B cell (primary cell): ENCODE measurements around the gene EID2B. TPM values are rescaled to one million over a fixed set of nuclear protein-coding genes. Genes with fewer than 3 reads are reported as not detected.

Experiments
- ATAC-seq: fragments of 200-7000 bp; cut with Tn5 transposase; one replicate; pipeline ENCODE4 v1.10.0; 2021; ENCODE audit warnings: low read depth, mild to moderate bottlenecking, moderate number of reproducible peaks, moderate library complexity
- CTCF ChIA-PET: fragments of 350-600 bp; sonication (Branson Sonifier 250); formaldehyde crosslinking; loops from one replicate; lab custom pipeline; 2021; ENCODE audit warnings: antibody characterized with exemption, inconsistent platforms; lab: Charles Lee
- POLR2A ChIA-PET: fragments of 350-600 bp; sonication (Branson Sonifier 250); formaldehyde crosslinking; loops from one replicate; lab custom pipeline; 2021; ENCODE audit warnings: antibody characterized with exemption; lab: Charles Lee
- DNase-seq: peaks from one replicate; pipeline ENCODE4 v3.0.0; 2013
- H2AFZ ChIP-seq: 2 replicates; pipeline ENCODE4 v1.6.1; 2012; ENCODE audit warnings: mild to moderate bottlenecking, low read depth, low read length; ENCODE audit not compliant: insufficient read depth, poor library complexity, severe bottlenecking
- H3K27ac ChIP-seq, 2 donors: 1 replicate in 1 of 2; 2 replicates in 1 of 2; pipeline ENCODE4 v1.5.1; 2012 to 2013; ENCODE audit warnings: low read length in 2 of 2, mild to moderate bottlenecking in 2 of 2, moderate library complexity in 1 of 2
- H3K27me3 ChIP-seq, 4 experiments: fragments of 200-600 bp in 1 of 4; sonication (generic) in 1 of 4; replicated peaks in 1 of 4; 1 replicate in 2 of 4; 2 replicates in 2 of 4; pipeline versions ENCODE4 v1.6.1 to v1.7.0; 2013 to 2016; ENCODE audit warnings: low read length in 3 of 4, mild to moderate bottlenecking in 2 of 4, mixed read lengths in 1 of 4, moderate library complexity in 1 of 4; ENCODE audit not compliant: insufficient read depth in 4 of 4, control insufficient read depth in 3 of 4; ENCODE audit errors: control extremely low read depth in 1 of 4
- H3K36me3 ChIP-seq, 2 experiments: replicated peaks in 1 of 2; 1 replicate in 1 of 2; 2 replicates in 1 of 2; pipeline versions ENCODE4 v1.6.1 to v1.7.1; 2013; ENCODE audit warnings: low read length in 1 of 2; ENCODE audit not compliant: insufficient read depth in 2 of 2, control insufficient read depth in 1 of 2; ENCODE audit errors: control extremely low read depth in 1 of 2, extremely low read depth in 1 of 2
- H3K4me1 ChIP-seq, 2 donors: fragments of 200-600 bp in 1 of 2; sonication (generic) in 1 of 2; 1 replicate in 1 of 2; 2 replicates in 1 of 2; pipeline versions ENCODE4 v1.5.1 to v1.6.1; 2013 to 2017; ENCODE audit warnings: low read length in 2 of 2; ENCODE audit not compliant: control insufficient read depth in 2 of 2, insufficient read depth in 2 of 2
- H3K4me2 ChIP-seq: replicated peaks from 2 replicates; pipeline ENCODE3; 2012; ENCODE audit warnings: mild to moderate bottlenecking, low read depth, low read length; ENCODE audit not compliant: poor library complexity, severe bottlenecking
- H3K4me3 ChIP-seq, 5 experiments: fragments of 200-600 bp in 1 of 5; sonication (generic) in 1 of 5; 1 replicate in 3 of 5; 2 replicates in 2 of 5; pipeline versions ENCODE4 v1.5.1 to v1.7.0; 2011 to 2016; ENCODE audit warnings: low read length in 4 of 5, mild to moderate bottlenecking in 4 of 5, low read depth in 2 of 5, control low read depth in 1 of 5, moderate library complexity in 1 of 5; ENCODE audit not compliant: insufficient read depth in 1 of 5; ENCODE audit errors: control extremely low read depth in 1 of 5, extremely low read depth in 1 of 5
- H3K79me2 ChIP-seq: fragments of 200-600 bp; sonication (generic); one replicate; pipeline ENCODE4 v1.6.0; 2016; ENCODE audit warnings: low read length; ENCODE audit not compliant: control insufficient read depth, insufficient read depth
- H3K9ac ChIP-seq: fragments of 200-600 bp; sonication (generic); 2 replicates; pipeline ENCODE4 v1.6.1; 2017; ENCODE audit warnings: mild to moderate bottlenecking, low read length, moderate library complexity
- H3K9me3 ChIP-seq, 3 donors: one replicate each; pipeline versions ENCODE4 v1.6.1 to v1.7.1; 2013; ENCODE audit warnings: low read length in 2 of 3; ENCODE audit not compliant: control insufficient read depth in 2 of 3, insufficient read depth in 1 of 3; ENCODE audit errors: control extremely low read depth in 1 of 3
- H4K20me1 ChIP-seq: 2 replicates; pipeline ENCODE4 v1.6.0; 2012; ENCODE audit warnings: mild to moderate bottlenecking, low read length; ENCODE audit not compliant: insufficient read depth, control insufficient read depth, poor library complexity, severe bottlenecking
- H3K27ac Mint-ChIP-seq: one replicate; pipeline ENCODE4 v1.8.0; 2021; ENCODE audit warnings: mixed read lengths
- H3K27me3 Mint-ChIP-seq: one replicate; pipeline ENCODE4 v1.8.0; 2021; ENCODE audit warnings: mixed read lengths
- H3K4me1 Mint-ChIP-seq: one replicate; pipeline ENCODE4 v1.8.0; 2021; ENCODE audit warnings: mixed read lengths
- H3K4me3 Mint-ChIP-seq: one replicate; pipeline ENCODE4 v1.8.0; 2021; ENCODE audit warnings: mixed read lengths
- H3K9me3 Mint-ChIP-seq: one replicate; pipeline ENCODE4 v1.8.0; 2022; ENCODE audit warnings: mixed read lengths; ENCODE audit not compliant: insufficient read depth
- EZH2 ChIP-seq: IDR thresholded peaks from 2 replicates; pipeline ENCODE4 v1.6.1; 2012; ENCODE audit warnings: borderline replicate concordance, low read depth, mild to moderate bottlenecking, moderate library complexity, low read length; ENCODE audit not compliant: insufficient read depth, poor library complexity, severe bottlenecking
- WGBS: methylation state at CpG from one replicate; pipeline ENCODE4 v1.1.5; 2013; ENCODE audit warnings: missing lambda C conversion rate; ENCODE audit not compliant: insufficient coverage; 5-methylcytosine and 5-hydroxymethylcytosine counted together
- intact Hi-C: fragments of 100-400 bp; cut with micrococcal nuclease; formaldehyde crosslinking; loops from one replicate; pipeline ENCODE4 v1.10.0; 2022
- polyA plus RNA-seq: library from polyadenylated mRNA; depleted of rRNA; stranded (reverse); fragments of >200 nt; gene quantifications from 2 replicates; pipeline ENCODE4 v1.2.3, GENCODE V29; 2012
- total RNA-seq, 2 donors: library from RNA; stranded (reverse); fragments of 120-200 nt in 1 of 2; gene quantifications; 1 replicate in 1 of 2; 2 replicates in 1 of 2; pipeline versions ENCODE4 v1.2.3 to v1.2.4, GENCODE V29; 2013 to 2022
- TF ChIP-seq, protein P1 (sequence below): fragments of 200-600 bp; IDR thresholded peaks from one replicate; pipeline ENCODE4 v1.8.0; 2022; ENCODE audit warnings: antibody characterized with exemption, mild to moderate bottlenecking

EID2B gene
- total and polyA plus RNA-seq, 2 donors (not counting 1 experiment from before 2014, with no cell fraction given) = 3.0 to 6.0 TPM

- intact Hi-C loops = no loop called here
- peaks cover 41% of the 10 kb centered on the region for H3K4me1 Mint-ChIP-seq
- 3% methylated on average over 5 of the region's 10 CpGs for whole genome bisulfite sequencing
- peak overlapping the region; percentile 66 for H3K27ac Mint-ChIP-seq
- no peak for TF ChIP-seq EZH2
- TF ChIP-seq, protein P1, sequence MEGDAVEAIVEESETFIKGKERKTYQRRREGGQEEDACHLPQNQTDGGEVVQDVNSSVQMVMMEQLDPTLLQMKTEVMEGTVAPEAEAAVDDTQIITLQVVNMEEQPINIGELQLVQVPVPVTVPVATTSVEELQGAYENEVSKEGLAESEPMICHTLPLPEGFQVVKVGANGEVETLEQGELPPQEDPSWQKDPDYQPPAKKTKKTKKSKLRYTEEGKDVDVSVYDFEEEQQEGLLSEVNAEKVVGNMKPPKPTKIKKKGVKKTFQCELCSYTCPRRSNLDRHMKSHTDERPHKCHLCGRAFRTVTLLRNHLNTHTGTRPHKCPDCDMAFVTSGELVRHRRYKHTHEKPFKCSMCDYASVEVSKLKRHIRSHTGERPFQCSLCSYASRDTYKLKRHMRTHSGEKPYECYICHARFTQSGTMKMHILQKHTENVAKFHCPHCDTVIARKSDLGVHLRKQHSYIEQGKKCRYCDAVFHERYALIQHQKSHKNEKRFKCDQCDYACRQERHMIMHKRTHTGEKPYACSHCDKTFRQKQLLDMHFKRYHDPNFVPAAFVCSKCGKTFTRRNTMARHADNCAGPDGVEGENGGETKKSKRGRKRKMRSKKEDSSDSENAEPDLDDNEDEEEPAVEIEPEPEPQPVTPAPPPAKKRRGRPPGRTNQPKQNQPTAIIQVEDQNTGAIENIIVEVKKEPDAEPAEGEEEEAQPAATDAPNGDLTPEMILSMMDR = no peak
- peak overlapping the region; percentile 90 for H2AFZ ChIP-seq
- H3K4me3 ChIP-seq = peak overlapping the region; percentile 66 to 97 (median 86)
- H4K20me1 ChIP-seq = no peaks in the 10 kb centered on the region
- H3K27me3 Mint-ChIP-seq = no peaks in the 10 kb centered on the region
- peak overlapping the region; percentile 90 for H3K4me3 Mint-ChIP-seq
- peak overlapping the region; percentile 57 to 83 for H3K27ac ChIP-seq
- DNase-seq = no peak
- peaks cover 32% of the 10 kb centered on the region for H3K79me2 ChIP-seq
- no peaks in the 10 kb centered on the region for H3K27me3 ChIP-seq
- no peaks in the 10 kb centered on the region for H3K9me3 ChIP-seq
- peak overlapping the region; percentile 85 for H3K9ac ChIP-seq
- peak overlapping the region; percentile 87 for H3K4me2 ChIP-seq
- no peaks in the 10 kb centered on the region for H3K36me3 ChIP-seq
- peaks cover 21 to 26% of the 10 kb centered on the region in 2 donors for H3K4me1 ChIP-seq
- POLR2A ChIA-PET = interaction anchor here (0.6 kb wide), 2 partner anchors 26 to 205 kb away, joined by 3 to 12 read pairs; no protein-coding TSS in a partner anchor
- no peaks in the 10 kb centered on the region for H3K9me3 Mint-ChIP-seq
- CTCF ChIA-PET = interaction anchor here (1.0 kb wide), 1 partner anchor 98 kb away, joined by 3 read pairs; no protein-coding TSS in a partner anchor
- no peak for ATAC-seq
Measured at GRCh38 chr19:39539165-39539517, 6.5 kb upstream of the EID2B start.

GRCh38 chr19:39533791-39534190 is 1.1 kb upstream of the EID2B start:
- no peaks in the 10 kb centered on the region for H3K27me3 ChIP-seq
- H2AFZ ChIP-seq = no peak overlapping the region
- H3K36me3 ChIP-seq = no peaks in the 10 kb centered on the region
- TF ChIP-seq, protein P1 = no peak
- TF ChIP-seq EZH2 = no peak
- peaks cover 62% of the 10 kb centered on the region for H3K79me2 ChIP-seq
- ChIA-PET CTCF (interaction anchor here (0.6 to 3.5 kb wide), 18 partner anchors 9 to 484 kb away, joined by 3 to 40 read pairs (median 6); partner anchors contain the start of gene PLEKHG2), POLR2A (interaction anchor here (1.0 kb wide), 1 partner anchor 136 kb away, joined by 3 read pairs; no protein-coding TSS in a partner anchor)
- H3K27ac ChIP-seq = no peak overlapping the region
- intact Hi-C loops = loop anchor here (2.0 to 5.0 kb wide), 3 partner anchors 35 to 191 kb away; partner anchors contain the start of genes DLL3, MED29, PAF1 and SAMD4B
- H4K20me1 ChIP-seq = no peaks in the 10 kb centered on the region
- H3K4me2 ChIP-seq = no peak overlapping the region
- H3K9me3 ChIP-seq = no peaks in the 10 kb centered on the region
- Mint-ChIP-seq H3K4me3 (no peak overlapping the region), H3K27me3 (no peaks in the 10 kb centered on the region), H3K4me1 (peaks cover 33% of the 10 kb centered on the region), H3K9me3 (no peaks in the 10 kb centered on the region), H3K27ac (no peak overlapping the region)
- H3K9ac ChIP-seq = no peak overlapping the region
- no peak overlapping the region for H3K4me3 ChIP-seq
- peaks cover 15 to 19% of the 10 kb centered on the region in 2 donors for H3K4me1 ChIP-seq
- DNase-seq (no peak), ATAC-seq (no peak)
- 94% methylated on average over 2 of the region's 3 CpGs for WGBS
